K562 (cell line): ENCODE results near the gene CMPK1. TPM values are rescaled to one million over a fixed set of nuclear protein-coding genes. Genes with fewer than 3 reads are reported as not detected.

ENCODE experiments used
- ATAC-seq: fragments of 200-7000 bp; cut with Tn5 transposase; 3 replicates; pipeline ENCODE4 v1.9.1; 2020; ENCODE audit warnings: moderate library complexity
- BruUV-seq: library from RNA; stranded (reverse); fragments of 400-500 nt; replicated peaks from 2 replicates; lab custom pipeline; 2021; lab: Mats Ljungman, UMichigan
- CTCF ChIA-PET: fragments of 300-600 bp; formaldehyde crosslinking; extraction: SDS; loops from one replicate; lab custom pipeline; 2021; ENCODE audit warnings: low intra/inter-chr PET ratio; lab: Yijun Ruan, JAX
- POLR2A ChIA-PET: fragments of 300-600, 350-650 bp; sonication (Branson Sonifier 250); formaldehyde crosslinking; extraction: SDS; loops from one replicate; lab custom pipeline; 2021; ENCODE audit warnings: antibody characterized with exemption, inconsistent platforms; lab: Yijun Ruan, JAX
- DNase-seq, 4 experiments: peaks; one replicate each; pipeline versions ENCODE4 v3.0.0 to v3.0.0-alpha.2; 2011 to 2018; ENCODE audit warnings: low spot score in 3 of 4, mixed read lengths in 3 of 4; ENCODE audit errors: extremely low read depth in 1 of 4
- FAIRE-seq: peaks from 2 replicates; lab custom pipeline; 2011; peaks lifted over from hg19 to GRCh38; lab: Jason Lieb, UNC
- H2AFZ ChIP-seq: 2 replicates; pipeline ENCODE4 v1.6.0; 2011; ENCODE audit warnings: low read depth, low read length, control low read depth, inconsistent platforms
- H3K27ac ChIP-seq: fragments of 200-600 bp; 3 replicates; pipeline ENCODE4 v1.8.0; 2011; ENCODE audit warnings: low read depth, mild to moderate bottlenecking, control low read depth, inconsistent platforms, low read length, moderate library complexity, mixed read lengths; ENCODE audit errors: extremely low read depth
- H3K27me3 ChIP-seq, 2 experiments: fragments of 300-600 bp in 1 of 2; 2 replicates in 1 of 2; 3 replicates in 1 of 2; pipeline versions ENCODE4 v1.6.0 to v1.8.0; 2011; ENCODE audit warnings: inconsistent platforms in 2 of 2, low read length in 2 of 2, mild to moderate bottlenecking in 1 of 2, mixed read lengths in 1 of 2, moderate library complexity in 1 of 2; ENCODE audit not compliant: control insufficient read depth in 2 of 2, insufficient read depth in 2 of 2
- H3K36me3 ChIP-seq: fragments of 300-600 bp; 3 replicates; pipeline ENCODE4 v1.8.0; 2011; ENCODE audit warnings: mild to moderate bottlenecking, low read length, inconsistent platforms; ENCODE audit not compliant: control insufficient read depth, insufficient read depth
- H3K4me1 ChIP-seq, 2 experiments: fragments of 200-600 bp in 1 of 2; replicated peaks in 1 of 2; 2 replicates in 1 of 2; 3 replicates in 1 of 2; pipeline versions ENCODE4 v1.5.1 to v1.8.0; 2011; ENCODE audit warnings: inconsistent platforms in 2 of 2, low read length in 2 of 2, mild to moderate bottlenecking in 1 of 2, mixed read lengths in 1 of 2, moderate library complexity in 1 of 2; ENCODE audit not compliant: control insufficient read depth in 2 of 2, insufficient read depth in 2 of 2
- H3K4me2 ChIP-seq: 2 replicates; pipeline ENCODE4 v1.6.1; 2011; ENCODE audit warnings: low read length, control low read depth, inconsistent platforms, mixed read lengths; ENCODE audit not compliant: insufficient read depth
- H3K4me3 ChIP-seq: fragments of 200-600 bp; sonication (generic), shearing (Covaris generic); 2 replicates; pipeline ENCODE4 v1.5.1; 2016; ENCODE audit warnings: control low read depth, inconsistent platforms
- H3K79me2 ChIP-seq: fragments of 200-600 bp; 3 replicates; pipeline ENCODE4 v1.8.0; 2011; ENCODE audit warnings: low read length, inconsistent platforms; ENCODE audit not compliant: control insufficient read depth, insufficient read depth
- H3K9ac ChIP-seq, 2 experiments: 2 replicates each; pipeline versions ENCODE4 v1.6.0 to v1.6.1; 2011; ENCODE audit warnings: low read depth in 2 of 2, low read length in 2 of 2, control low read depth in 1 of 2, inconsistent platforms in 1 of 2, mild to moderate bottlenecking in 1 of 2, mixed read lengths in 1 of 2; ENCODE audit not compliant: insufficient read depth in 1 of 2
- H3K9me1 ChIP-seq: one replicate; pipeline ENCODE4 v1.6.0; 2011; ENCODE audit warnings: inconsistent platforms, mild to moderate bottlenecking, low read length, moderate library complexity; ENCODE audit not compliant: control insufficient read depth, insufficient read depth
- H3K9me3 ChIP-seq: replicated peaks from 2 replicates; pipeline ENCODE4 v1.5.1; 2011; ENCODE audit warnings: low read depth, low read length, inconsistent platforms; ENCODE audit not compliant: control insufficient read depth, insufficient read depth
- H4K20me1 ChIP-seq: replicated peaks from 2 replicates; pipeline ENCODE4 v1.6.1; 2011; ENCODE audit warnings: low read length, inconsistent platforms, mixed read lengths; ENCODE audit not compliant: control insufficient read depth, insufficient read depth
- CREB1 ChIP-seq, 2 experiments: sonication (generic) in 1 of 2; formaldehyde crosslinking in 1 of 2; IDR thresholded peaks; 2 replicates each; pipeline versions ENCODE4 v1.6.1 to v1.8.0; 2012 to 2022; ENCODE audit warnings: inconsistent platforms in 1 of 2, mild to moderate bottlenecking in 1 of 2, missing genetic modification reagents in 1 of 2, moderate library complexity in 1 of 2
- EGR1 ChIP-seq: fragments of 450-650 bp; conservative IDR thresholded peaks from 2 replicates; pipeline ENCODE4 v1.6.1; 2017; ENCODE audit warnings: mild to moderate bottlenecking
- EZH2 ChIP-seq: IDR thresholded peaks from 2 replicates; pipeline ENCODE4 v1.6.1; 2012; ENCODE audit warnings: low read depth, mild to moderate bottlenecking, inconsistent platforms, low read length, borderline replicate concordance
- IRF2 ChIP-seq: sonication (generic); formaldehyde crosslinking; IDR thresholded peaks from 2 replicates; pipeline ENCODE4 v1.8.1; 2022; ENCODE audit warnings: mild to moderate bottlenecking, missing genetic modification reagents
- MEIS2 ChIP-seq: fragments of 450-650 bp; IDR thresholded peaks from 2 replicates; pipeline ENCODE4 v1.6.1; 2014; ENCODE audit warnings: mild to moderate bottlenecking; ENCODE audit not compliant: partially characterized antibody
- MYNN ChIP-seq, 2 experiments: sonication (generic); formaldehyde crosslinking in 1 of 2; IDR thresholded peaks; 2 replicates each; pipeline versions ENCODE4 v1.5.0 to v1.6.1; 2016 to 2020; ENCODE audit warnings: antibody characterized with exemption in 1 of 2, missing genetic modification reagents in 1 of 2
- PCBP1 ChIP-seq: fragments of 200-400 bp; formaldehyde crosslinking; IDR thresholded peaks from 2 replicates; pipeline ENCODE4 v1.6.1; 2018; ENCODE audit warnings: mild to moderate bottlenecking, low read depth, low read length; ENCODE audit not compliant: poor library complexity, severe bottlenecking
- PML ChIP-seq: IDR thresholded peaks from 2 replicates; pipeline ENCODE4 v1.6.1; 2012; ENCODE audit warnings: low read length, inconsistent platforms
- RBFOX2 ChIP-seq: fragments of 200-400 bp; formaldehyde crosslinking; IDR thresholded peaks from 2 replicates; pipeline ENCODE4 v1.6.1; 2017; ENCODE audit warnings: low read depth, mild to moderate bottlenecking, low read length, moderate library complexity
- RBM39 ChIP-seq: fragments of 200-400 bp; formaldehyde crosslinking; optimal IDR thresholded peaks from 2 replicates; pipeline ENCODE3; 2018; ENCODE audit warnings: low read depth, low read length
- SLC30A9 ChIP-seq: fragments of 250-450 bp; sonication (Bioruptor Pico); IDR thresholded peaks from 2 replicates; pipeline ENCODE4 v1.8.0; 2022; ENCODE audit warnings: mild to moderate bottlenecking, moderate library complexity
- SMARCE1 ChIP-seq: fragments of 450-650 bp; IDR thresholded peaks from 2 replicates; pipeline ENCODE4 v1.7.1; 2016; ENCODE audit warnings: mild to moderate bottlenecking
- XRCC5 ChIP-seq: fragments of 200-400 bp; formaldehyde crosslinking; IDR thresholded peaks from 2 replicates; pipeline ENCODE4 v1.6.1; 2017; ENCODE audit warnings: low read depth, mild to moderate bottlenecking, low read length
- ZNF24 ChIP-seq: fragments of 450-650 bp; IDR thresholded peaks from 2 replicates; pipeline ENCODE4 v1.6.1; 2016
- ZNF444 ChIP-seq: fragments of 250-450 bp; sonication (Bioruptor Pico); IDR thresholded peaks from 2 replicates; pipeline ENCODE4 v1.4.0; 2020; ENCODE audit warnings: mild to moderate bottlenecking, moderate library complexity
- ZNF584 ChIP-seq: fragments of 200-800 bp; sonication (Bioruptor generic); IDR thresholded peaks from 2 replicates; pipeline ENCODE4 v1.6.1; 2016; ENCODE audit warnings: low read depth, mild to moderate bottlenecking, missing genetic modification characterization, missing compliant biosample characterization
- ZNF778 ChIP-seq: fragments of 450-650 bp; formaldehyde crosslinking; IDR thresholded peaks from 2 replicates; pipeline ENCODE4 v1.4.0; 2020; ENCODE audit warnings: mild to moderate bottlenecking, moderate library complexity
- ZSCAN32 ChIP-seq: fragments of 450-650 bp; formaldehyde crosslinking; IDR thresholded peaks from 2 replicates; pipeline ENCODE4 v1.4.0; 2020; ENCODE audit warnings: mild to moderate bottlenecking, moderate library complexity
- WGBS: fragments of 100-300 bp; shearing (Covaris generic); methylation state at CpG from one replicate; pipeline ENCODE4 v1.1.6; 2016; ENCODE audit warnings: low coverage, mixed read lengths; ENCODE audit not compliant: insufficient coverage; ENCODE audit errors: missing lambda C conversion rate; 5-methylcytosine and 5-hydroxymethylcytosine counted together
- in situ Hi-C: fragments of 300-500 bp; cut with MboI; formaldehyde crosslinking; loops from 4 replicates; pipeline ENCODE4 v1.15.0; 2018; ENCODE audit warnings: inconsistent platforms, mixed read lengths
- intact Hi-C: fragments of 100-400 bp; cut with micrococcal nuclease; formaldehyde crosslinking; loops from 2 replicates; pipeline ENCODE4 v1.14.2; 2022
- polyA plus RNA-seq, 8 experiments: library from polyadenylated mRNA; depleted of rRNA in 4 of 8; stranded (reverse) in 5 of 8; unstranded in 3 of 8; fragments of >200 nt; fragmentation: Nextera tagmentation in 2 of 8; fragmentation: Illumina TruSeq in 1 of 8; extraction: Ambion mirVana in 2 of 8; extraction: Trizol in 1 of 8; gene quantifications; 2 replicates each; pipeline versions ENCODE4 v1.2.1 to v1.2.3, GENCODE V29; 2011 to 2014; ENCODE audit warnings: inconsistent platforms in 1 of 8, missing spikeins in 1 of 8
- total RNA-seq, 7 experiments: library from RNA; depleted of rRNA in 6 of 7; stranded (reverse); fragments of >200 nt in 6 of 7; fragmentation: Illumina TruSeq in 2 of 7; extraction: Trizol in 2 of 7; gene quantifications; 2 replicates each; pipeline versions ENCODE4 v1.2.1 to v1.2.3, GENCODE V29; 2011 to 2021; ENCODE audit warnings: low replicate concordance in 1 of 7
- TF ChIP-seq, protein P1 (sequence below): fragments of 150-350 bp; conservative IDR thresholded peaks from 2 replicates; pipeline ENCODE4 v1.6.1; 2014; ENCODE audit warnings: low read length
- TF ChIP-seq, protein P2 (sequence below): fragments of 450-650 bp; IDR thresholded peaks from 2 replicates; pipeline ENCODE4 v1.6.1; 2016

Gene CMPK1
- total and polyA plus RNA-seq, 9 of the 15 experiments (the other 6 are each of a cell fraction or from before 2014, with no cell fraction given), result 54.5 to 197 (median 116) TPM

DNA sequence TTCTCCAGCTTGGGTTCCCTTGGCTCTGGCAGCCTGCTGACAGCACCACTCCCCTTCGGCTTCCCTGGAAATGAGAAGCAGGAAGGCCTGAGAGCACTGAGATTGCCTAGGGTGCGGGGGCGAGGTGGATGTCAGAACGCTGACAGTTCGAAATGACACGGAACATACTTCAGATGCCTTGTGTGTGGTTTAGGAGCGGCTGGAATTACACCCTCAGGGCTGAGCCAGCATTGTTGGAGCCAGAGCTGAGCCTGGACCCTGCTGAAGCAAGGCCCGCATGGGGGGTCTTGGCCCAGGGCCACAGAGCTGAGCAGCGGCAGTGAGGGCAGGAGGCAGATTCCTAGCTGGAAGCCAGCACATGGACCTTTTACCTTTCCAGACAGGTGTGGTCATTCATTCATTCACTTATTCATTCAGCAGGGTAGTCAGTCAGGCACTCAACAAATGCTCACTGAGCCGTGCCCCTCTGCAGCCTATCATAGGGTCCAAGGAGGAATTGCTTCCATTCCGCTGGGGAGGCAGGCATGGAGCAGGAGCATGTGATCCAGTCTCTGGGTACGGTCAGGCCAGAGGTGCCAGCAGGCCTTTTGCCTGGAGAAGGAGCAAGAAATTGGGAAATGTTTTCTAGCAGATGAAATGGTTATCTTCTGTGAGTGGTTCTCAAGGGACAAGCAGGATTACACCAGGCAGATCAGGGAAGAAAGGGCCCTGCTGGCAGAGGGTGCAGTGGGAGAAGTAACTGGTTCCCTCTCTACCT, 75.9 kb downstream of the CMPK1 start:
- Histone ChIP-seq H3K4me1 (peaks cover 0 to 4% of the 10 kb centered on the region in 2 experiments; a peak in 1 of 5 replicates), H3K4me2 (no peak overlapping the region), H3K9me3 (no peaks in the 10 kb centered on the region)
- POLR2A ChIA-PET, result no interaction called here
- WGBS, result 2% methylated on average over 12 of the region's 12 CpGs
- TF ChIP-seq, protein P1, sequence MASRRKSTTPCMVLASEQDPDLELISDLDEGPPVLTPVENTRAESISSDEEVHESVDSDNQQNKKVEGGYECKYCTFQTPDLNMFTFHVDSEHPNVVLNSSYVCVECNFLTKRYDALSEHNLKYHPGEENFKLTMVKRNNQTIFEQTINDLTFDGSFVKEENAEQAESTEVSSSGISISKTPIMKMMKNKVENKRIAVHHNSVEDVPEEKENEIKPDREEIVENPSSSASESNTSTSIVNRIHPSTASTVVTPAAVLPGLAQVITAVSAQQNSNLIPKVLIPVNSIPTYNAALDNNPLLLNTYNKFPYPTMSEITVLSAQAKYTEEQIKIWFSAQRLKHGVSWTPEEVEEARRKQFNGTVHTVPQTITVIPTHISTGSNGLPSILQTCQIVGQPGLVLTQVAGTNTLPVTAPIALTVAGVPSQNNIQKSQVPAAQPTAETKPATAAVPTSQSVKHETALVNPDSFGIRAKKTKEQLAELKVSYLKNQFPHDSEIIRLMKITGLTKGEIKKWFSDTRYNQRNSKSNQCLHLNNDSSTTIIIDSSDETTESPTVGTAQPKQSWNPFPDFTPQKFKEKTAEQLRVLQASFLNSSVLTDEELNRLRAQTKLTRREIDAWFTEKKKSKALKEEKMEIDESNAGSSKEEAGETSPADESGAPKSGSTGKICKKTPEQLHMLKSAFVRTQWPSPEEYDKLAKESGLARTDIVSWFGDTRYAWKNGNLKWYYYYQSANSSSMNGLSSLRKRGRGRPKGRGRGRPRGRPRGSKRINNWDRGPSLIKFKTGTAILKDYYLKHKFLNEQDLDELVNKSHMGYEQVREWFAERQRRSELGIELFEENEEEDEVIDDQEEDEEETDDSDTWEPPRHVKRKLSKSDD, result no peak
- no peak for TF ChIP-seq IRF2 (CRISPR knock-in tag)
- no peak for TF ChIP-seq RBM39
- no peak for TF ChIP-seq SLC30A9
- no peak for TF ChIP-seq PML
- peak; percentile 66 for TF ChIP-seq ZNF24
- TF ChIP-seq, protein P2, sequence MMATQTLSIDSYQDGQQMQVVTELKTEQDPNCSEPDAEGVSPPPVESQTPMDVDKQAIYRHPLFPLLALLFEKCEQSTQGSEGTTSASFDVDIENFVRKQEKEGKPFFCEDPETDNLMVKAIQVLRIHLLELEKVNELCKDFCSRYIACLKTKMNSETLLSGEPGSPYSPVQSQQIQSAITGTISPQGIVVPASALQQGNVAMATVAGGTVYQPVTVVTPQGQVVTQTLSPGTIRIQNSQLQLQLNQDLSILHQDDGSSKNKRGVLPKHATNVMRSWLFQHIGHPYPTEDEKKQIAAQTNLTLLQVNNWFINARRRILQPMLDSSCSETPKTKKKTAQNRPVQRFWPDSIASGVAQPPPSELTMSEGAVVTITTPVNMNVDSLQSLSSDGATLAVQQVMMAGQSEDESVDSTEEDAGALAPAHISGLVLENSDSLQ, result peak; percentile 47; the same call in 1 of the 2 replicates
- TF ChIP-seq XRCC5, result no peak
- TF ChIP-seq PCBP1, result no peak
- TF ChIP-seq ZNF584 (CRISPR knock-in tag), result no peak
- TF ChIP-seq SMARCE1, result no peak
- TF ChIP-seq RBFOX2, result no peak
- TF ChIP-seq ZSCAN32, result no peak
- TF ChIP-seq CREB1 (IDR thresholded peaks at IDR 0.05), result no peak
- no peak for TF ChIP-seq CREB1 (CRISPR knock-in tag; IDR thresholded peaks at IDR 0.05)
- TF ChIP-seq ZNF778 (CRISPR knock-in tag), result no peak
- no peak for TF ChIP-seq ZNF444 (CRISPR knock-in tag)
- no peak for TF ChIP-seq MYNN (IDR thresholded peaks at IDR 0.05)
- no peak for TF ChIP-seq MYNN (CRISPR knock-in tag; IDR thresholded peaks at IDR 0.05)
- peak; percentile 82 for TF ChIP-seq EGR1
- TF ChIP-seq MEIS2, result peak; percentile 15
- no peak for TF ChIP-seq EZH2
- TF ChIP-seq, all 486 proteins: peak for 4
- Histone ChIP-seq H2AFZ (no peak overlapping the region), H3K36me3 (no peaks in the 10 kb centered on the region), H4K20me1 (no peaks in the 10 kb centered on the region), H3K79me2 (no peaks in the 10 kb centered on the region), H3K9ac (peak overlapping the region in 1 of 2 experiments; percentile 53; a peak in 2 of 4 replicates), H3K4me3 (no peak overlapping the region), H3K27me3 (peaks cover 65 to 82% of the 10 kb centered on the region in 2 experiments), H3K27ac (no peak overlapping the region), H3K9me1 (no peaks in the 10 kb centered on the region)
- in situ Hi-C loops, result no loop called here
- no peak for ATAC-seq
- CTCF ChIA-PET, result interaction anchor here (0.6 kb wide), 1 partner anchor 336 kb away, joined by 3 read pairs; no protein-coding TSS in a partner anchor
- no TSS peak for BruUV-seq
- peak in 1 of 4 experiments; percentile 24 for DNase-seq
- FAIRE-seq, result no peak
- intact Hi-C loops, result no loop called here
